NOMO-1 treated with DMSO at 0.1 percent for 48 hours (cell line): ENCODE results near the gene TAOK1.

ENCODE experiments used
- DNase-seq: peaks from one replicate; lab custom pipeline; 2025; ENCODE audit not compliant: unreplicated experiment; lab: John Stamatoyannopoulos, UW

Gene TAOK1

GRCh38 chr17:29568331-29569244, 178.4 kb downstream of the TAOK1 start, which contains the start of gene TP53I13:
Gene TP53I13, plus strand, starts transcription at chr17:29568701. Its CDS starts 58 bp downstream, at chr17:29568759.
- peak; percentile 74 for DNase-seq

- DNase-seq: no peak
Observed at GRCh38 chr17:29569245-29569950, 179.2 kb downstream of the TAOK1 start.

- DNase-seq: no peak
Observed at GRCh38 chr17:29570521-29570920, 180.4 kb downstream of the TAOK1 start.

- DNase-seq: no peak
Observed at GRCh38 chr17:29571486-29571882, 181.3 kb downstream of the TAOK1 start.

DNA sequence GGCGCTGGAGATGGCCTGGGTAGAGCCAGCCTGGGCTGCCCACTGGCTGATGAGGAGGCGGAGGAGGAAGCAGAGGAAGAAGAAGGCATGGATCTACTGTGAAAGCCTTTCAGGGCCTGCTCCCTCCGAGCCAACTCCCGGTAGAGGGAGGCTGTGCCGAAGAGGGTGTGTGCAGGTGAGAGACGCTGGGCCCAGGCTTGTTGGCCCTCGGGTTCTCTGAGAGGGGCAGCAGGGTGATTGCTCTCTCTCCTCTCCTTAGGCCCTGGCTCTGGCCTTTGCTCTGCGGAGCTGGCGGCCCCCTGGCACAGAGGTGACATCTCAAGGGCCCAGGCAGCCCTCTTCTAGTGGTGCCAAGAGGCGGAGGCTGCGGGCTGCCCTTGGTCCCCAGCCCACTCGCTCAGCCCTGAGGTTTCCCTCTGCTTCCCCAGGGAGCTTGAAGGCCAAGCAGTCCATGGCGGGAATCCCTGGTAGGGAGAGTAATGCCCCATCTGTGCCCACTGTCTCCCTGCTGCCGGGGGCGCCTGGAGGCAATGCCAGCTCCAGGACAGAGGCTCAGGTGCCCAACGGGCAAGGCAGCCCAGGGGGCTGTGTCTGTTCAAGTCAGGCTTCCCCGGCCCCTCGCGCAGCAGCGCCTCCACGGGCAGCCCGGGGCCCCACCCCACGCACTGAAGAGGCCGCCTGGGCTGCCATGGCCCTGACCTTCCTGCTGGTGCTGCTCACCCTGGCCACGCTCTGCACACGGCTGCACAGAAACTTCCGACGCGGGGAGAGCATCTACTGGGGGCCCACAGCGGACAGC, 181.9 kb downstream of the TAOK1 start:
- DNase-seq: no peak

DNA sequence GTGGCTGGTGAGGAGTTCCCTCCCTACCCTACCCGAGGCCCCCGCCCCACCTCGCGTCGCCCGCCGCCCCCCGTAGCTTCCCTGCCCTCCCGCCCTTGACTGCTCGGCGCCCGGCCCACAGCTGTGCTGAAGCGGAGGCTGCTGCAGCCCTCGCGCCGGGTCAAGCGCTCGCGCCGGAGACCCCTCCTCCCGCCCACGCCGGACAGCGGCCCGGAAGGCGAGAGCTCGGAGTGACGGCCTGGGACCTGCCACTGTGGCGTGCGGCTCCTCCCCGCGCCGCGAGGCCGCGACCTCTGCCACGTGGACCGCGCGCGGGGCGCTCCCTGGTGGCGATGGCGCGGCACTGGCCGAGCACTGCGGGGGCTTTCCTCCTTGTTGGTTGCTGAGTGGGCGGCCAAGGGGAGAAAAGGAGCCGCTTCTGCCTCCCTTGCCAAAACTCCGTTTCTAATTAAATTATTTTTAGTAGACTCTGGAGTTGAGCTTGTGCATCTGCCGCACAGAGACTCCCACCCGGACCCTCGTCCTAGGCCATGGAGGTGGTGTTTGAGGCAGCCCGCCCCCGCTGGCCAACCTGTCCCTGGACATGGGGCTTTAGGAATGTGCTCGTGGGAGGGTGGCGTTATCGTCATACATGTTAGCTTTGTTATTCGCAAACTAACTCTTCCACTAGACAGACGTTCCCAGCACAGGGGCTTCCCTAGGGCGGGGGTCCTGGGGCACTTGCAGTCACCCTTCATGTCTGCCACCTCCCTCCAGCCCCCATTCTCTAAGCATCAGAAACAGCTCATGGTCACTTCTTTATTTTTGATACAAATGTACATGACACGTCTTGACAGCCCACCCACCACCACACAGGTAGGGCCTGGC, 182.8 kb downstream of the TAOK1 start:
- DNase-seq: no peak

DNA sequence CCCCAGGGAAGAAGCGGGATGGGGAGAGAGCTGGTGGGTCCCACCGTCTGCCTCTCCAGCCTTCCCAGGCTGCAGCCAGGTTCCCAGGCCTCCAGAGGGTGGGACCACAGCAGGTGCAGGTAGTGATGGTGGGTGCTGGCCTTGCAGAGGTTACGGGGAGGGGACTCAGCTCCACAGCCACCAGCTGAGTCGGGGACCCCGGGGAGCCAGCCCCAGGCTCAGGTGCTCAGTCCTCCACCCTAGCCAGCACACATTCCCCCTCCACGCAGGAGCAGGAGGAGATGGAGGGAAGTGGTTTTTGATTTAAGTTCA, 183.4 kb downstream of the TAOK1 start:
- no peak for DNase-seq

DNA sequence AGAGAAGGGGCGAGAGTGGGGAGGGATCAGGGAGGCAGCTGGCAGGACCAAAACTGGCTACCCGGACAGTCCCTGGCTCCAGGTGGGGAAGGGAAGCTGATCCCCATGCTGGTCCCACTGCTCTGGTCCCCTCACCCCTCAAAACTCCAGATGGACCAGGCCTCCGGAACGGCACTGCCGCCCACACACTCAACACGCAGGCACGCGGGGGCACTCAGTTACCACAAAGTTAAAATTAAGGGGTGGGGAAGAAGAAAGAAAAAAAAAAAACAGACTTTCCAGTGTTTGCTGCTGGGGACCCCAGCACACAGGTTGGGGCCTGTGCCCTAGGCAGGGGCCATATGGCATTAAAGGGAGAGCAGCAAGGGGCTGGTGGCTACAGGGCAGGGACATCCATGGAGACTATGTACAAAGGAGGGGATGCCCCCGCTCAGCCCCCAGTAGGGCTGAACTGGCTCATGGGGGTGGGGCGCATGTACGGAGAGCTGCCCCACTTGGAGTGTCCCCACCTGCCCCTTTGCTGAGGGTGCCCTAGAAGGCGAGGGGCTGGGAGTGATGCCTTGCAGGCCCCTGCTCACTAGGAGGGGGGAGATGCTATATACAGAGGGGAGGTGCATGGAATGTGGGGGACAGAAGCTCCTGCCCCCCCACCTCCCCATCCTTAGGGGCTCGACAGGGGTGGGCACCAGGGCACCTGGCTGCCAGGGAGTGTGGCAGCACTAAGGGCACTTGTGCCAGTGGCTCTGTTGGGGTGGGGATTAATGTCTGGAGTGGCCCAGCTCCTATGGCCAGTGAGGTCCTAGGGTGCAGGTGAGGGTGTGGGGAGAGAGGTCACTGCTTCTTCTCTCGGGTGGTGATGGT, 183.9 kb downstream of the TAOK1 start:
- no peak for DNase-seq

- DNase-seq: no peak
Observed at GRCh38 chr17:29574732-29575510, 184.8 kb downstream of the TAOK1 start.

DNA sequence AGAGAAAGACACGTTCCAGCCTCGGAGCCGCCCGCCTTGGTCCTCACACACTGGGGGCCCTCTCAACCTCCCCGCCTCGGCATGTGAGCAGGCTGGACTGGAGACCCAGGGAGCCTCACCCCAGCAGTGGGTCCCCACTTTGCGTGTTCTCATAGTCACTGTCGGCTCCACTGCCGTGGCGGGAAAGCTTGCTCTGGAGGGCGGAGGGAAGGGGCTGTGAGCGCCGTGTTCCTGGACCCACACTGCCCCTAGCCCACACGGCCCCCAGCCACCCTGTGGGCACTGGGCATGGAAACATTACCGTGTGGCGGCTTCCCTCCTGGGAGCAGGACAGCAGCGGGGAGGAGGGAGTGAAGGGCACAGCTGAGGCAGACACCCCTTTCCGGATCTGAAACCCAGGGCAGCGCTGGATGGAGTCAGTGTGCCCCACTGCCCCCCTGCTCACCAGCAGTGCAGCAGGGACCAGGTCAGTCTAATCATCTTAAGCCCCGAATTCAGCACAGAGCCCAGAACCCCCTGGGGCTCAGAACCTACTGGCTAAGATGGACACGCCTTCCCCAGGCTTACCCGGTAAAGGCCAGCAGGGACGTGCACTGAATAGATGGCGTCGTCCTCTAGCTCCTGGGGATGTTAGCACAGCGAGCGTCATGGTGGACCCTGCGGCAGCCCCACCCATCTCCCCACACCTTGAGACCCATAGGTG, 185.5 kb downstream of the TAOK1 start:
- DNase-seq: no peak

DNA sequence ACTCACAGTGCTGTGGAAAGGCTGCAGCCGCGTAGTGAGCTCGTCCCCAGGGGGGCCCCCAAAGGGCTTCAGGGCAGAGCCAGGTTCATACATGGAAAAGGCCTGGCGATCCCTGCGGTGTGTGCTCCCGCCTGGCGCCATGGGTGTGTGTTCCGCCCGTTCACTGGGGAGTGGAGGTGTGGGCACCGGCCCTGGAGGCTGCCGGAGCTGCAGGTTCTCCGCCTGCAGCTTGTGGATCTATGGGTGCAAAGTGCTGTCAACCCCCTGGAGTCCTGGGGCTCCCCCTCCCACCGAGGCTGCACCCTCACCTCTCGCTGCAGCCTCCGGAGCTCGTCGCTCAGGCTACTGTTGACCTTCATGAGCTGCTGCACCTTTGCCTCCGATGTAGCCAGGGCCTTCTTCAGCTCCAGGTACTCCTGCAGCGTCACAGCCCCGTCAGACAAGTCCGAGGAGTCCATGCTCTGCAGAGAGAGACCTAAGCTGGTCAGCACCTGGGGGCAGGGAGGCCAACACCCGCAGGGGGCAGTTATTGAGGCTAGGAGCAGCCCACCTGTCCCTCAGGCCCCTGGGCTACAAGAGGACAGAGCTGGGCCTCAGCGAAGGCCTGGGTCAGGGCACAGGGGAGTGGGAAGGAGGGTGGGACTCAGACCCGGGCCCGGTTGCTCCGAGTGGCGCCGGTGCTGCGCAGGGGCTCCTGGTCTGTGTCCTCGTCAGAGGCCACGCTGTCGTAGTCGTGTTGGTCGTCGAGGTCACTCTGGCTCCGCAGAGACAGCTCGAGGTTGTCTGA, 186.2 kb downstream of the TAOK1 start:
- DNase-seq: no peak

GRCh38 chr17:29577001-29577370, 186.8 kb downstream of the TAOK1 start:
- no peak for DNase-seq

DNA sequence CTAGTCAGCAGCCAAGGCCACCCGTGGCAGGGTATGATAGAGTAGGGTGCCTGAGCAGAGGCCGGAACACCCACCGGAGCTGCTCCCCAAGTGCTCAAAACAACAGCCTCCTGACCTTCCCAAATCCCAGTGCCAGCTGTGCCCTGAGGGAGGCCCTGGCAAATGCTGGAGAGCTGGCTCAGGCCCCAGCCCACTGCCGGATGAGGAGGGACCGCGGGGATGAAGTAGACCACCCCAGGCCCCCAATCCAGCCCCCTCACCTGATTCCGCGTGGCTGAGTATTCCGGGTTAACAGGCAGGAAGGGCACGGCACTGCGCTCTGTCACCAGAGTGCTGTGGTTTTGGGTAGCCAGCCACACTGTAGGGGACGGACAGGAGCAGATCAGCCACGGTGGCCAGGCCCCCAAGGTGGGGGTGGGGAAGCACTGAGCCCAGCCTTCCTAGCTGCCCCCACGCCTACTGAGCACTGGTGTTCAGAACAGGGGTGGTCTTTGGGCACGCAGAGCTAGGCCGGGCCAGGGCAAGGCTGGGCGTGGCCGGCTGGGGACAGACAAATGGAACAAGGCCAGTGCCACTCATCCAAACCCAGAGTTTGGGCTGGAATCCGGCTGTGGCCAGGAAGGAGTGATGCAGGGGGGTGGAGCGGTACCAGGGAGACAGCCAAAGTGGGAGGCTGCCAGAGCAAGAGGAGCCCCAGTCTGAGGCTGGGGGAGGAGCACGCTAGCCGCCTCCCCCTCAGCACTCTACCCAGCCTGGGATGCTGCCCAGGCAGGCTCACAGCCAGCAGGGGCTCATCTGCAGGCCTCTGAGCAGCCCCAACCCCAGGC, 187.4 kb downstream of the TAOK1 start:
- DNase-seq: no peak

GRCh38 chr17:29578626-29579485, 188.7 kb downstream of the TAOK1 start:
- DNase-seq: no peak

DNA sequence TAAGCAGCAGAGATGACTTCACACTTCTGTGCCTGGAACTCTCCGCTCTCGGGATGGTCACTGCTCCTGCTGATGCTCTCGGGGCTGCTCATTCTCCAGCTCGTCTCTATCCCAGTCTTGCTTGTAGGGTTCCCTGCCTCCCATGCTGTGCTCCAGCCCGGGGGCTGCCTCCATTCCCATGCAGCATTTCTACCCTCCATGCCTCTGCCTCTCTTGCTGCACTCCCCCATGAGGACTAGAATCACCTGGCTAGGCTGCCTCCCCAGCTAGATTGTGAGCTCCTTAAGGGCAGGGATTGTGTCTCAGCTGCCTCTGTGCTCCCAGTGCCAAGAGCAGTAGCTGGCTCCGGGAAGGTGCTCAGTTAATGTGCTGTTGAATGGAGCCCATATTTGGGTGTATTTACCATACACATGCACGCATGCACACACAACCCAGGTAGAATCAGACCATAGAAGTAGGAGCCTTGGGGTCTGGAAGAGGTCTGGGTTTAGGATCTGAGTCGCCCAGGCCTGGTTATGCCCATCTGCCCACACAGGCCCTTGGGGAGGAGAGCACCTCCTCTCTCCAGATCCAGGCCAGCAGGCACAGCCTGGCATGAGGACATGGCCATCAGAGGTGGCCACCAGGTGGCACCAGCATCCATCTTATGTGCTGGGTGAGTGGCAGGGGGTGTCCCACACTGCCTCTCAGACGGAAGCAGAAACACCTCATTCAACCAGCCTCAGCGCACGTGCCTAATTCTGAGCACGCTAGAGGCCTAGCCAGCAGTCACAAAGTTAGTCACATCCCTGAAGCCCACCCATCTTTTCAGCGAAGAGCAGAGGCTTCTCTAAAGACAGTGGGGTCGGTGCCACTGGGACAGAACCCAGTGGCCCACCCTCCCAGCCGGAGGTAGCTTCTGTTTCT, 190.0 kb downstream of the TAOK1 start:
- peak; percentile 82 for DNase-seq
